Neuronal stem cell (in vitro differentiated cells): Measurements from ENCODE around the gene APMAP.

Experiments used
- DNase-seq: peaks from one replicate; pipeline ENCODE4 v3.0.0-alpha.2; 2013; ENCODE audit warnings: low spot score
- H2AFZ ChIP-seq: one replicate; pipeline ENCODE4 v1.6.1; 2013; ENCODE audit warnings: mild to moderate bottlenecking, low read length, inconsistent platforms
- H2AK5ac ChIP-seq: 2 replicates; pipeline ENCODE4 v1.6.1; 2013; ENCODE audit warnings: low read depth, mild to moderate bottlenecking, inconsistent platforms, low read length, moderate library complexity, mixed read lengths
- H2BK120ac ChIP-seq: 2 replicates; pipeline ENCODE4 v1.6.1; 2013; ENCODE audit warnings: low read depth, mild to moderate bottlenecking, inconsistent platforms, low read length, moderate library complexity, mixed read lengths
- H2BK12ac ChIP-seq: one replicate; pipeline ENCODE4 v1.6.1; 2013; ENCODE audit warnings: low read length, inconsistent platforms
- H2BK15ac ChIP-seq: 2 replicates; pipeline ENCODE4 v1.6.1; 2013; ENCODE audit warnings: mild to moderate bottlenecking, low read length, inconsistent platforms, mixed read lengths
- H2BK5ac ChIP-seq: one replicate; pipeline ENCODE4 v1.6.1; 2013; ENCODE audit warnings: inconsistent platforms, mild to moderate bottlenecking, low read length, moderate library complexity
- H3K14ac ChIP-seq: one replicate; pipeline ENCODE4 v1.6.1; 2013; ENCODE audit warnings: low read length, inconsistent platforms
- H3K18ac ChIP-seq: 2 replicates; pipeline ENCODE4 v1.6.1; 2013; ENCODE audit warnings: low read length, inconsistent platforms
- H3K23ac ChIP-seq: 2 replicates; pipeline ENCODE4 v1.6.1; 2013; ENCODE audit warnings: low read depth, mild to moderate bottlenecking, mixed read lengths, low read length, inconsistent platforms; ENCODE audit not compliant: poor library complexity
- H3K27ac ChIP-seq: replicated peaks from 3 replicates; pipeline ENCODE4 v1.5.1; 2013; ENCODE audit warnings: low read length, inconsistent platforms
- H3K27me3 ChIP-seq, 3 experiments: 2 replicates each; pipeline ENCODE4 v1.6.1; 2013; ENCODE audit warnings: low read length in 3 of 3, mild to moderate bottlenecking in 2 of 3, inconsistent platforms in 1 of 3, low read depth in 1 of 3, mixed read lengths in 1 of 3, moderate library complexity in 1 of 3; ENCODE audit not compliant: control insufficient read depth in 3 of 3, insufficient read depth in 3 of 3
- H3K36me3 ChIP-seq, 2 donors: replicated peaks in 1 of 2; 2 replicates each; pipeline ENCODE4 v1.6.1; 2013; ENCODE audit warnings: low read length in 2 of 2; ENCODE audit not compliant: control insufficient read depth in 2 of 2, insufficient read depth in 2 of 2
- H3K4ac ChIP-seq: 2 replicates; pipeline ENCODE4 v1.6.1; 2013; ENCODE audit warnings: inconsistent platforms, mild to moderate bottlenecking, low read length, moderate library complexity
- H3K4me1 ChIP-seq, 2 donors: 1 replicate in 1 of 2; 2 replicates in 1 of 2; pipeline ENCODE4 v1.6.1; 2013; ENCODE audit warnings: low read length in 2 of 2, low read depth in 1 of 2; ENCODE audit not compliant: control insufficient read depth in 2 of 2, insufficient read depth in 1 of 2
- H3K4me2 ChIP-seq: one replicate; pipeline ENCODE4 v1.6.1; 2013; ENCODE audit warnings: mild to moderate bottlenecking, low read length, inconsistent platforms; ENCODE audit not compliant: insufficient read depth, poor library complexity, severe bottlenecking
- H3K4me3 ChIP-seq, 2 donors: 2 replicates each; pipeline ENCODE4 v1.5.1; 2013; ENCODE audit warnings: low read length in 2 of 2, mild to moderate bottlenecking in 2 of 2, inconsistent platforms in 1 of 2, moderate library complexity in 1 of 2
- H3K79me1 ChIP-seq: one replicate; pipeline ENCODE4 v1.6.1; 2013; ENCODE audit warnings: low read depth, mild to moderate bottlenecking, inconsistent platforms, low read length, moderate library complexity
- H3K9ac ChIP-seq: one replicate; pipeline ENCODE4 v1.6.1; 2013; ENCODE audit warnings: mild to moderate bottlenecking, low read depth, low read length, inconsistent platforms; ENCODE audit not compliant: poor library complexity
- H3K9me3 ChIP-seq, 2 donors: replicated peaks in 1 of 2; 2 replicates each; pipeline versions ENCODE3 to v1.6.1; 2013; ENCODE audit warnings: low read length in 2 of 2, mild to moderate bottlenecking in 2 of 2, inconsistent platforms in 1 of 2, low read depth in 1 of 2, mixed read lengths in 1 of 2, moderate library complexity in 1 of 2; ENCODE audit not compliant: control insufficient read depth in 2 of 2, insufficient read depth in 1 of 2
- H4K8ac ChIP-seq: one replicate; pipeline ENCODE4 v1.6.1; 2013; ENCODE audit warnings: low read depth, mild to moderate bottlenecking, inconsistent platforms, low read length, moderate library complexity
- H4K91ac ChIP-seq: one replicate; pipeline ENCODE4 v1.6.1; 2013; ENCODE audit warnings: low read length, low read depth, mild to moderate bottlenecking, inconsistent platforms; ENCODE audit not compliant: poor library complexity
- WGBS, 2 donors: extraction: QIAGEN DNeasy Blood & Tissue Kit; methylation state at CpG; one replicate each; pipeline ENCODE4 v1.1.7; 2013; ENCODE audit warnings: missing lambda C conversion rate in 2 of 2, mixed read lengths in 1 of 2; ENCODE audit not compliant: insufficient read length in 2 of 2, insufficient replicate concordance in 1 of 2; ENCODE audit errors: extremely low coverage in 2 of 2; 5-methylcytosine and 5-hydroxymethylcytosine counted together

APMAP gene

GRCh38 chr20:24987244-24987643 is 5.3 kb downstream of the APMAP start:
- Histone ChIP-seq H3K27me3 (no peaks in the 10 kb centered on the region), H3K18ac (no peak overlapping the region), H3K9ac (no peak overlapping the region), H3K23ac (no peak overlapping the region), H2BK12ac (no peak overlapping the region), H3K14ac (no peak overlapping the region), H2AFZ (no peak overlapping the region), H4K91ac (no peak overlapping the region), H3K79me1 (peaks cover 5% of the 10 kb centered on the region), H2BK120ac (no peak overlapping the region), H3K4ac (no peak overlapping the region), H3K9me3 (no peaks in the 10 kb centered on the region), H3K4me3 (no peak overlapping the region), H3K4me1 (peaks cover 5 to 6% of the 10 kb centered on the region in 2 donors), H3K4me2 (no peak overlapping the region), H2BK5ac (no peak overlapping the region), H2AK5ac (no peak overlapping the region), H4K8ac (no peak overlapping the region), H3K36me3 (peaks cover 2 to 24% of the 10 kb centered on the region in 2 donors), H2BK15ac (no peak overlapping the region), H3K27ac (no peak overlapping the region)
- WGBS, 2 donors, result no CpG with 5 or more reads among the region's 2 CpGs
- DNase-seq, result no peak

- Histone ChIP-seq H2BK12ac (no peak overlapping the region), H3K23ac (no peak overlapping the region), H3K14ac (no peak overlapping the region), H3K9ac (no peak overlapping the region), H3K18ac (no peak overlapping the region), H2BK5ac (no peak overlapping the region), H4K8ac (no peak overlapping the region), H3K27me3 (no peaks in the 10 kb centered on the region), H3K27ac (no peak overlapping the region), H4K91ac (no peak overlapping the region), H3K36me3 (peaks cover 6 to 31% of the 10 kb centered on the region in 2 donors), H3K4me1 (peaks cover 4 to 5% of the 10 kb centered on the region in 2 donors), H2BK120ac (no peak overlapping the region), H3K79me1 (peaks cover 5% of the 10 kb centered on the region), H2AK5ac (no peak overlapping the region), H3K9me3 (no peaks in the 10 kb centered on the region), H2AFZ (no peak overlapping the region), H3K4me3 (no peak overlapping the region), H2BK15ac (no peak overlapping the region), H3K4ac (no peak overlapping the region), H3K4me2 (no peak overlapping the region)
- DNase-seq, result no peak
- WGBS, 2 donors, result no CpG with 5 or more reads among the region's 7 CpGs
These were observed 6.0 kb downstream of the APMAP start for GRCh38 chr20:24986436-24987015.

- H3K14ac ChIP-seq, result no peak overlapping the region
- WGBS, 2 donors, result no CpG with 5 or more reads among the region's 6 CpGs
- no peak overlapping the region for H3K4ac ChIP-seq
- no peak overlapping the region for H3K4me3 ChIP-seq
- no peak overlapping the region for H3K18ac ChIP-seq
- no peak overlapping the region for H2AK5ac ChIP-seq
- H3K23ac ChIP-seq, result no peak overlapping the region
- H2BK12ac ChIP-seq, result no peak overlapping the region
- no peak overlapping the region for H3K27ac ChIP-seq
- H4K91ac ChIP-seq, result no peak overlapping the region
- no peak overlapping the region for H3K9ac ChIP-seq
- H2BK120ac ChIP-seq, result no peak overlapping the region
- no peak for DNase-seq
- H3K4me2 ChIP-seq, result no peak overlapping the region
- peaks cover 0 to 3% of the 10 kb centered on the region in 2 donors for H3K4me1 ChIP-seq
- H2AFZ ChIP-seq, result no peak overlapping the region
- peaks cover 0 to under 1% of the 10 kb centered on the region in 2 donors for H3K9me3 ChIP-seq
- H2BK5ac ChIP-seq, result no peak overlapping the region
- peaks cover 12 to 39% of the 10 kb centered on the region in 2 donors for H3K36me3 ChIP-seq
- no peaks in the 10 kb centered on the region for H3K27me3 ChIP-seq
- H4K8ac ChIP-seq, result no peak overlapping the region
- no peak overlapping the region for H2BK15ac ChIP-seq
- H3K79me1 ChIP-seq, result peaks cover 5% of the 10 kb centered on the region
These were observed 6.7 kb downstream of the APMAP start for GRCh38 chr20:24985802-24986201.

GRCh38 chr20:24984961-24985640 is 7.5 kb downstream of the APMAP start:
- H2BK15ac ChIP-seq, result no peak overlapping the region
- no peak overlapping the region for H2AK5ac ChIP-seq
- H2AFZ ChIP-seq, result no peak overlapping the region
- H3K27ac ChIP-seq, result no peak overlapping the region
- no peak overlapping the region for H2BK12ac ChIP-seq
- peaks cover 18 to 46% of the 10 kb centered on the region in 2 donors for H3K36me3 ChIP-seq
- no peak overlapping the region for H4K91ac ChIP-seq
- H3K14ac ChIP-seq, result no peak overlapping the region
- H2BK5ac ChIP-seq, result no peak overlapping the region
- DNase-seq, result no peak
- no peak overlapping the region for H3K4ac ChIP-seq
- H2BK120ac ChIP-seq, result no peak overlapping the region
- no peaks in the 10 kb centered on the region for H3K27me3 ChIP-seq
- H3K18ac ChIP-seq, result no peak overlapping the region
- H3K23ac ChIP-seq, result no peak overlapping the region
- H4K8ac ChIP-seq, result no peak overlapping the region
- no peak overlapping the region for H3K4me3 ChIP-seq
- peaks cover 11% of the 10 kb centered on the region for H3K79me1 ChIP-seq
- no peak overlapping the region for H3K4me2 ChIP-seq
- peaks cover 0 to 3% of the 10 kb centered on the region in 2 donors for H3K4me1 ChIP-seq
- no CpG with 5 or more reads among the region's 3 CpGs for WGBS, 2 donors
- H3K9ac ChIP-seq, result no peak overlapping the region
- peaks cover 7% of the 10 kb centered on the region in 2 donors for H3K9me3 ChIP-seq
